A549 (cell line): ENCODE data around the gene PDGFC. TPM values are rescaled to one million over a fixed set of nuclear protein-coding genes. Genes with fewer than 3 reads are reported as not detected.

ENCODE experiments used
- ATAC-seq, 2 experiments: fragments of 200-7000 bp in 1 of 2; fragments of >200 bp in 1 of 2; cut with Nextera tagmentation in 1 of 2; cut with Tn5 transposase in 1 of 2; 3 replicates each; pipeline versions ENCODE4 v1.8.0 to v1.9.1; 2018 to 2020; ENCODE audit warnings: mild to moderate bottlenecking in 1 of 2, moderate library complexity in 1 of 2
- CTCF ChIA-PET: fragments of 300-600 bp; sonication (Branson Sonifier 250); formaldehyde crosslinking; extraction: SDS; loops from one replicate; lab custom pipeline; 2021; ENCODE audit warnings: antibody characterized with exemption, inconsistent platforms; lab: Yijun Ruan, JAX
- POLR2A ChIA-PET: fragments of 350-600 bp; formaldehyde crosslinking; extraction: SDS; loops from one replicate; lab custom pipeline; 2021; ENCODE audit warnings: antibody characterized with exemption, inconsistent platforms; lab: Yijun Ruan, JAX
- DNase-seq, 2 experiments: peaks; one replicate each; pipeline versions ENCODE4 v3.0.0 to v3.0.0-alpha.2; 2011 to 2016; ENCODE audit warnings: low read depth in 1 of 2, low spot score in 1 of 2
- FAIRE-seq: peaks from 2 replicates; lab custom pipeline; 2011; peaks lifted over from hg19 to GRCh38; lab: Jason Lieb, UNC
- H3K27ac ChIP-seq, 2 experiments: fragments of >200 bp; sonication (Bioruptor Twin); formaldehyde crosslinking; 3 replicates each; pipeline ENCODE4 v1.5.1; 2016 to 2017
- H3K4me1 ChIP-seq: fragments of >200 bp; sonication (Bioruptor Twin); formaldehyde crosslinking; 3 replicates; pipeline ENCODE4 v1.6.1; 2016
- H3K4me2 ChIP-seq: fragments of >200 bp; sonication (Bioruptor Twin); formaldehyde crosslinking; 3 replicates; pipeline ENCODE4 v1.6.1; 2016
- H3K4me3 ChIP-seq: fragments of >200 bp; sonication (Bioruptor Twin); formaldehyde crosslinking; 3 replicates; pipeline ENCODE4 v1.5.1; 2016
- H3K9me3 ChIP-seq: fragments of >200 bp; sonication (Bioruptor Twin); formaldehyde crosslinking; 3 replicates; pipeline ENCODE4 v1.6.1; 2016
- CBX2 ChIP-seq: fragments of 200-600 bp; sonication (generic); IDR thresholded peaks from 2 replicates; pipeline ENCODE4 v1.6.1; 2016; ENCODE audit warnings: low read depth, mild to moderate bottlenecking, borderline replicate concordance
- CEBPB ChIP-seq, 2 experiments: fragments of >200 bp in 1 of 2; sonication (Bioruptor Twin) in 1 of 2; formaldehyde crosslinking in 1 of 2; IDR thresholded peaks; 2 replicates each; pipeline ENCODE4 v1.6.1; 2012 to 2016
- CHD4 ChIP-seq: fragments of 200-600 bp; sonication (generic); IDR thresholded peaks from 2 replicates; pipeline ENCODE4 v1.6.1; 2016; ENCODE audit warnings: antibody characterized with exemption, mild to moderate bottlenecking, borderline replicate concordance
- EHF ChIP-seq: fragments of 250-450 bp; sonication (Bioruptor Pico); IDR thresholded peaks from 2 replicates; pipeline ENCODE4 v1.5.0; 2020; ENCODE audit warnings: mild to moderate bottlenecking
- FOSL2 ChIP-seq, 2 experiments: fragments of 450-650 bp in 1 of 2; fragments of >200 bp in 1 of 2; sonication (Bioruptor Twin) in 1 of 2; formaldehyde crosslinking; IDR thresholded peaks; 2 replicates each; pipeline versions ENCODE4 v1.5.0 to v1.6.1; 2016 to 2020; ENCODE audit warnings: mild to moderate bottlenecking in 1 of 2, moderate library complexity in 1 of 2
- GATA3 ChIP-seq: IDR thresholded peaks from 2 replicates; pipeline ENCODE4 v1.6.1; 2012; ENCODE audit warnings: borderline replicate concordance
- JUN ChIP-seq, 2 experiments: fragments of >200 bp; sonication (Bioruptor Twin); formaldehyde crosslinking; IDR thresholded peaks; 2 replicates in 1 of 2; 3 replicates in 1 of 2; pipeline ENCODE4 v1.6.1; 2016 to 2017
- JUNB ChIP-seq: fragments of >200 bp; sonication (Bioruptor Twin); formaldehyde crosslinking; IDR thresholded peaks from 2 replicates; pipeline ENCODE4 v1.6.1; 2016
- KDM1A ChIP-seq: fragments of 200-600 bp; sonication (generic); IDR thresholded peaks from 2 replicates; pipeline ENCODE4 v1.6.1; 2016; ENCODE audit warnings: low read depth, mild to moderate bottlenecking
- NPAS2 ChIP-seq: fragments of 250-450 bp; sonication (Bioruptor Pico); IDR thresholded peaks from 2 replicates; pipeline ENCODE4 v1.8.0; 2022; ENCODE audit warnings: mild to moderate bottlenecking, moderate library complexity, borderline replicate concordance
- NR3C1 ChIP-seq: fragments of >200 bp; sonication (Bioruptor Twin); formaldehyde crosslinking; IDR thresholded peaks from 3 replicates; pipeline ENCODE4 v1.6.1; 2017
- RFX5 ChIP-seq: fragments of 450-650 bp; IDR thresholded peaks from 2 replicates; pipeline ENCODE4 v1.7.1; 2014; ENCODE audit warnings: antibody characterized with exemption, mild to moderate bottlenecking, moderate library complexity
- SMC3 ChIP-seq: fragments of >200 bp; sonication (Bioruptor Twin); formaldehyde crosslinking; IDR thresholded peaks from 3 replicates; pipeline ENCODE4 v1.6.1; 2018; ENCODE audit warnings: inconsistent platforms
- WGBS: methylation state at CpG from one replicate; pipeline ENCODE4 v1.1.6; 2017; ENCODE audit errors: missing lambda C conversion rate; 5-methylcytosine and 5-hydroxymethylcytosine counted together
- polyA plus RNA-seq, 4 experiments: library from polyadenylated mRNA; depleted of rRNA in 3 of 4; stranded (reverse); fragments of >200 nt; fragmentation: RNase III in 1 of 4; extraction: RNeasy Plus Mini Kit Qiagen cat#74134 plus additional on column Dnase treatment in 1 of 4; gene quantifications; 2 replicates in 3 of 4; 3 replicates in 1 of 4; pipeline ENCODE4 v1.2.3, GENCODE V29; 2011 to 2017
- TF ChIP-seq, protein P1 (sequence below): fragments of 250-450 bp; sonication (Bioruptor Pico); IDR thresholded peaks from 2 replicates; pipeline ENCODE4 v1.5.0; 2021; ENCODE audit warnings: mild to moderate bottlenecking, moderate library complexity, borderline replicate concordance
- TF ChIP-seq, protein P2 (sequence below): IDR thresholded peaks from 2 replicates; pipeline ENCODE4 v1.6.1; 2012
- TF ChIP-seq, protein P3 (sequence below): fragments of >200 bp; sonication (Bioruptor Twin); formaldehyde crosslinking; IDR thresholded peaks from 2 replicates; pipeline ENCODE4 v1.6.1; 2016
- TF ChIP-seq, protein P4 (sequence below): fragments of 250-450 bp; sonication (Bioruptor Pico); IDR thresholded peaks from 2 replicates; pipeline ENCODE4 v1.5.0; 2020; ENCODE audit warnings: low read depth, mild to moderate bottlenecking, moderate library complexity

PDGFC gene
- polyA plus RNA-seq, 2 of the 4 experiments (the other 2 are of a cell fraction): 3.5 to 4.1 TPM

DNA sequence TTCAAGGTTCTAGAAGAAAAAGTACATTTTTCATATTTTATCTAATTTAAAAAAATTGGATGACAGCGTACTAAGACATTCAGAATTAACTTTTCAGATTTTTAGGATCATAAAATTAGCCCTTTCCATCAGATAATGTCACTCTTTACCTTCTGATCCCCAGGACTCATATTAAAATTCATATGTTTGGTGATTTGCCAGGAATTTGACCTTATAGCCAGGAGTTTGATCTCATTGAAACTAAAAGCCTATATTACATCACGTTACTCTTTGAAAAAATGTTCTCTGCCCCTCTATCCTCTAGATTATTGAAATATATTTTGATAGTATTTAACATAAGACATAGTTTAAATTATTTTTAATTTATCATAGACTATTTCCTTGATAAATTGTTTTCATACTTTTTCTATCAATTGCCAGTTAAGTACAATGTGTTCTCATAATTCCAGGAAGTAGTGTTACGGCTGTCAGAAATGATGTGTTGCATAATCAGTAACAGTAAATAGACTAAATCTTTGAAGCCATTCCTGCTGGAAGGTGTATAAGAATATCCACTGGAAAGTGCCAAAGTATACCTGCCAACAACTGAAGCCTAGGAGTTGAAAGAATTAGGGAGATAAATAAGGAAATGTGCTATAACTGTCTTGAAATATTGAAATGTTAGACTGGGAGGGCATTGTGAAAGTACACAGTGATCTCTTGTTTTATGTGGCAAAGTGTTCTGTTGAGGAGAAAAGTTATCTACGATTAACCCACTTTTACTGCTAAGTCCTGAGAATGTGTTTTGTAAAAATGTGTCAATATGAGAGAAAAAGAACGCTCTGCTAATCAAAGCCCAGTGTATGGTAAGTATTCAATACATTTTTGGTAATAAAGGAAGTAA, 32.9 kb upstream of the PDGFC start:
- DNase-seq (no peak), FAIRE-seq (no peak), ATAC-seq (no peak)
- Histone ChIP-seq H3K4me1 (peaks cover 15% of the 10 kb centered on the region), H3K4me3 (no peak overlapping the region), H3K4me2 (peak overlapping the region; percentile 30; the same call in 1 of the 3 replicates), H3K27ac (peak overlapping the region in 1 of 2 experiments; percentile 19; a peak in 1 of 6 replicates), H3K9me3 (no peaks in the 10 kb centered on the region)
- CTCF ChIA-PET: no interaction called here
- POLR2A ChIA-PET: no interaction called here
- TF ChIP-seq, protein P1, sequence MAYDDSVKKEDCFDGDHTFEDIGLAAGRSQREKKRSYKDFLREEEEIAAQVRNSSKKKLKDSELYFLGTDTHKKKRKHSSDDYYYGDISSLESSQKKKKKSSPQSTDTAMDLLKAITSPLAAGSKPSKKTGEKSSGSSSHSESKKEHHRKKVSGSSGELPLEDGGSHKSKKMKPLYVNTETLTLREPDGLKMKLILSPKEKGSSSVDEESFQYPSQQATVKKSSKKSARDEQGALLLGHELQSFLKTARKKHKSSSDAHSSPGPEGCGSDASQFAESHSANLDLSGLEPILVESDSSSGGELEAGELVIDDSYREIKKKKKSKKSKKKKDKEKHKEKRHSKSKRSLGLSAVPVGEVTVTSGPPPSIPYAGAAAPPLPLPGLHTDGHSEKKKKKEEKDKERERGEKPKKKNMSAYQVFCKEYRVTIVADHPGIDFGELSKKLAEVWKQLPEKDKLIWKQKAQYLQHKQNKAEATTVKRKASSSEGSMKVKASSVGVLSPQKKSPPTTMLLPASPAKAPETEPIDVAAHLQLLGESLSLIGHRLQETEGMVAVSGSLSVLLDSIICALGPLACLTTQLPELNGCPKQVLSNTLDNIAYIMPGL: no peak
- TF ChIP-seq CHD4 (no peak), NR3C1 (no peak), SMC3 (no peak), GATA3 (no peak)
- 65% methylated on average over 5 of the region's 5 CpGs for WGBS

DNA sequence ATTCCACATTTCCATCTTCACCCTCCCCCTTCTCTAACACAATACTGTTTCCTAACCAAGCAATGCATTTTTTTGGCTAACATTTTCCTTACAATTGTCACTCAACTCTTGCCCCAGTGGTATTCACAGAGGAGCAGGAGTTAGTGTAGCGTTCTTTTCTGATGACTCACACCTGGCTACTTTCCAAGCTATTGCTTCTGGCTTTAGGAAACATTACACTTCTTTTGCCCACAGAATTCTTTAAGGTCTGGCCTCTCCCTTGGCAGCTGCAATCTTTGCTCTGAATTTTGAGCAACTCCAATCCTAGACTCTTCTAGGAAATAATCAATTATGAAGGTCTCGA, 27.5 kb upstream of the PDGFC start:
- CTCF ChIA-PET: interaction anchor here (0.9 to 1.3 kb wide), 4 partner anchors 20 to 524 kb away, joined by 3 to 4 read pairs (median 4); no protein-coding TSS in a partner anchor
- H3K4me1 ChIP-seq: peaks cover 20% of the 10 kb centered on the region
- peak overlapping the region; percentile 15; the same call in 1 of the 3 replicates for H3K4me3 ChIP-seq
- DNase-seq: peak; percentile 27 to 75
- peak; percentile 89 to 92 for ATAC-seq
- 0% methylated on average over 2 of the region's 2 CpGs for WGBS
- POLR2A ChIA-PET: interaction anchor here (1.1 kb wide), 1 partner anchor 14 kb away, joined by 3 read pairs; no protein-coding TSS in a partner anchor
- no peak for FAIRE-seq
- peak overlapping the region; percentile 59 to 79; a peak in 5 of 6 replicates for H3K27ac ChIP-seq
- TF ChIP-seq FOSL2 (IDR thresholded peaks at IDR 0.05) (peak; percentile 58), FOSL2 (CRISPR knock-in tag; IDR thresholded peaks at IDR 0.05) (peak; percentile 87), GATA3 (peak; percentile 43; the same call in 1 of the 2 replicates), JUNB (0 out of 2 replicates have a peak, but pooled peaks have one; percentile 29), CBX2 (no peak), JUN (IDR thresholded peaks at IDR 0.05) (peak in 1 of 2 experiments; percentile 30; a peak in 1 of 5 replicates), EHF (CRISPR knock-in tag) (no peak), CEBPB (IDR thresholded peaks at IDR 0.05) (peak in 1 of 2 experiments; percentile 60; a peak in 2 of 4 replicates), NPAS2 (no peak)
- TF ChIP-seq, protein P2, sequence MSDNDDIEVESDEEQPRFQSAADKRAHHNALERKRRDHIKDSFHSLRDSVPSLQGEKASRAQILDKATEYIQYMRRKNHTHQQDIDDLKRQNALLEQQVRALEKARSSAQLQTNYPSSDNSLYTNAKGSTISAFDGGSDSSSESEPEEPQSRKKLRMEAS: 0 out of 2 replicates have a peak, but pooled peaks have one; percentile 26
- TF ChIP-seq, all 56 proteins: peak for 6
- H3K4me2 ChIP-seq: peak overlapping the region; percentile 65
- no peaks in the 10 kb centered on the region for H3K9me3 ChIP-seq

DNA sequence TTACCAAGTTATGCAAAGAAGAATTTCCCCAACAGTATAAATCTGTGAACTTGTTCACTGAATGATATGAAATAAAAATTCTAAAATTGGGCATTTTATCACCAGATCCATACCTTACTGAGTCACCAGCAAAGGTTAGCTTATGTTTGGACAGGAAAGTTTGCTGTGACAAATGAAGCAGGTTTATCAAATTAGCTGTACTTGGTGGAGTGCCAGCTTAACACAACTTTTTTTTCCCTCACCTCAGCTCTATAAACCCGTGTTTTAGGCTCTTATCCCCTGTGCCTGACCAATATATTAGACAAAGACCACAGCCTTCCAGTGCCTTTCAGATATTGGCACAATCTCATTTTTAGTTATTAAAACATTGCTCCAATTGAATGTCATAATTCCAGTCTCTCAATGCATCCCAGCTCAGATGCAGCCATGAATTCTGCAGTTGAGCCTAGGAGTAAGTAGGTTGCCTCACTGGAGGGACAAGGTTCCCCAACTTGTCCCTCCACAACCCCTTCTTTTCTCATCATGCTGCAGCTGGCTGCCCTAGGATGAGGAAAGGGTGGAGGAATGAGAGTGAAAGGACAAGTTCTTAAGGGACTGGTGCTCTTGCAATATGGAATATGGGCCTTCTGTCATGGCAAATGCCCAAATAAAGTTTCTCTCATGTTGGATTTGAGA, 27.0 kb upstream of the PDGFC start:
- DNase-seq (no peak), ATAC-seq (peak; percentile 54 to 71; a peak in 4 of 6 replicates)
- peak overlapping the region; percentile 15; the same call in 1 of the 3 replicates for H3K4me3 ChIP-seq

More for the DNA sequence above, 27.0 kb upstream of the PDGFC start:
- Histone ChIP-seq H3K4me2 (peak overlapping the region; percentile 65), H3K4me1 (peaks cover 17% of the 10 kb centered on the region), H3K27ac (peak overlapping the region; percentile 59 to 79), H3K9me3 (no peaks in the 10 kb centered on the region)
- FAIRE-seq: no peak
- 67% methylated on average over 1 of the region's 1 CpG for WGBS
- ChIA-PET POLR2A (interaction anchor here (1.1 kb wide), 1 partner anchor 14 kb away, joined by 3 read pairs; no protein-coding TSS in a partner anchor), CTCF (interaction anchor here (0.9 to 1.3 kb wide), 3 partner anchors 20 to 523 kb away, joined by 3 to 4 read pairs (median 3); no protein-coding TSS in a partner anchor)
- TF ChIP-seq NR3C1 (no peak), KDM1A (no peak), JUN (IDR thresholded peaks at IDR 0.05) (no peak), RFX5 (no peak)
- TF ChIP-seq, protein P3, sequence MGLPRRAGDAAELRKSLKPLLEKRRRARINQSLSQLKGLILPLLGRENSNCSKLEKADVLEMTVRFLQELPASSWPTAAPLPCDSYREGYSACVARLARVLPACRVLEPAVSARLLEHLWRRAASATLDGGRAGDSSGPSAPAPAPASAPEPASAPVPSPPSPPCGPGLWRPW: no peak
- TF ChIP-seq, protein P4, sequence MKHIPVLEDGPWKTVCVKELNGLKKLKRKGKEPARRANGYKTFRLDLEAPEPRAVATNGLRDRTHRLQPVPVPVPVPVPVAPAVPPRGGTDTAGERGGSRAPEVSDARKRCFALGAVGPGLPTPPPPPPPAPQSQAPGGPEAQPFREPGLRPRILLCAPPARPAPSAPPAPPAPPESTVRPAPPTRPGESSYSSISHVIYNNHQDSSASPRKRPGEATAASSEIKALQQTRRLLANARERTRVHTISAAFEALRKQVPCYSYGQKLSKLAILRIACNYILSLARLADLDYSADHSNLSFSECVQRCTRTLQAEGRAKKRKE (CRISPR knock-in tag): no peak
- TF ChIP-seq, all 56 proteins: peak for 0
